ENCODE measurements around the gene NBAS.
A peak's percentile ranks its signal among the peaks of the same experiment; 100 is the strongest.

The NBAS gene

DNA sequence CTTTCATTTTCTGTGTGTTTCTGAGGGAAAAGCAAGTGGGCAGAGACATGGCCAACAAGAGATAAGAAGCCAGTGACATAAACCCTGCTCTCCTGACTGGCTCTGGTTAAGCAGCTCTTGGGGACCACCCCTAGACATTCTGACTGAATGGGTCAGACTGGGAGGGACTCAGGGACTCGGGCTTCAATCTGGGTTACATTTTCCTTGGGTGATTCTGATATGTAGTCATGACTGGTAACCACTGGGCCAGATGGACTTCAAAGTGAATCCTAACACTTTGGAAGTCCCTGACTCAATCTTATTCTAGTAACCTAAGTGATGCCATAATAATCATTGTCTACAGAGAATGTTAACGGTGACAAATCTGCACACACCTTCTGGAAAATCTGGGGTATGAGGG lies 397.8 kb downstream of the NBAS start:
- DNase-seq (ENCODE audit: low spot score): no peak

DNA sequence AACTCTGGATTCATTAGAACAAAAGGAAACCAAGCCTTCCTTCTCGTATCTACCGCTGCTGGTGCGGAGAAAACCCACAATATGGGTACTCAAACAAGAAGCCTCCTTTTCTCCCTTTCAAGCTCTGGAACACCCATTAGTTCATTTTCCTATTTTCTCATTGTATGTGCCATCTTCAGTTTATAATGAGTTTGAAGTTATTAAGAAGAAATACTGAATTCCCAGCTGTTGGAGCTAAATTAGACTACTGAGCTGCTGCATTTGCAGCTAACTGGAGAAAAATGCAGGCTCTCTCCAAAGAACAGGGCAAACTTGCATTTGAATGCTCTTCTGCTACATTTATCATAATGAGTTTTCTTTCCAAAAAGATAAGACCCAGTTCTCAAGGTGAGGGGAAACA lies 398.5 kb downstream of the NBAS start:
- DNase-seq (ENCODE audit: low spot score): no peak

DNA sequence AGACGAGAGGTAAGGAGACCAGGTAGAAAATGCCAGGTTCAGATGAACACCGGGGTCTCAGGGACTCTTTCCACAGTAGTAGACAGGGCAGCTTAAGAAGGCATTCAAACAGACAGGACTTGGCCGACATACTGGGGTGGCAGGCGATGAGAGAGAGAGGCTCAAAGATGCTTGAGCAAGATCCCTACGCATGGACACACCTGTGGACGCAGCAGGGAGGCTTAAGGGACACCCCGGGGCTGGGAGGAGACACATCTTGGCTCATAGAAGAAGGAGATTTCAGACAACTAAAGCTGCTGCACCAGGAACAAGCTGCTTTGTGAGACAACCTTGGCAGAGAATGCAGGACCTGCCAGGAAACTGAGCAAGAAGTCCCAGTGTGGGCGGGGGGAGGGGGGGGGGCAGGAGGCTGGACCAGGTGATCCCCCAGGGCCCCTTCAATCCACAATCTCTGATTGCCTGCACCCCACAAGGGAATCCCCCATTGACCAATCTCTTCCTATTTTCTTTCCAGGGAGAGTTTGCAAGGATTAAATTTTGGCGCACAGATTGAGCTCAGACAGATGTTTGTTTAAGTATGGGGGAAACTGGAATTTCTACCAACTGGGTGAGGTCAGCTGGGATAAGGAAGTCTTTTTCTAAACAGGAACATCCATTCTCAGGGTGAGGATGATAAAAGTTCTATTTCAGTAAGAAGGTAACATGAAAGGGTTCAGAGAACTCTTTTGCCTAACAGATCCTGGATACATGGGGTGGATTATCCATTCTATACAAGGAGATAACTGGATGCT lies 400.7 kb downstream of the NBAS start:
- no peak for DNase-seq (ENCODE audit: low spot score)

DNA sequence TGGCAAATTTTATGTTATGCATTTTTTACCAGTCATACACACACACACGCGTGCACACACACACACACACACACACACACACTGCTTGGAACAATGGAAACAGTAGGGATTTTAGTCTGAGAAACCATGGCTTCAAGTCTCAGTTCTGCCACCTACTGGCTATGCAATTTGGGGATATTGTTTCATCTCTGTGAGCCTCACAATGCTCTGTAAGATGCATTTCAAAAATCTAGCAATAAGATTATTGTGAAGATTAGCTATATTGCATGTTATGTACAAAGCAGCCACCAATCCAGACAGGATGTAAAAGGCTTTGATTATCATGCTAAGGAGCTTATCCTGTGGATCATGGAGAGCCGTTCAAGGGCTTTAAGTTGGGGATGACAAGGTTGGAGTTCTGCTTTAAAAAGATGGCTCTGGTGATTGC lies 401.4 kb downstream of the NBAS start:
- DNase-seq (ENCODE audit: low spot score): peak; percentile 20

DNA sequence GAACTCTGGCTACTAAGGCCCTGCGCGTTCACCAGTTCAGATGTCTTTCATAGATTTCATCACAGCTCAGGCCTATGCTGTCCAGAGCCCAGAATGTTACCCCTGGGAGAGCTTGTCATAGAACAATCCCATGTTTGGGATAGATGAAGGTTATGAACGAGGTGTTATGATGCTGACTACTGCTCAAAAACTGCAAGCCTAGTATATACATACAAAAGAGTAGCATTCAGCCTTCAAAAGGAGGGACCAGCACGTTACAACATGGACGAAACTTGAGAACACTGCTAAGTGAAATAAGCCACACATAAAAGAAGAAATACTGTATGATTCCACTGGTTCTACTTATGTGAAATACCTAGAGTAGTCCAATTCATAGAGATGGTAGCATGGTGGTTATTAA lies 401.9 kb downstream of the NBAS start:
- no peak for DNase-seq (ENCODE audit: low spot score)

DNA sequence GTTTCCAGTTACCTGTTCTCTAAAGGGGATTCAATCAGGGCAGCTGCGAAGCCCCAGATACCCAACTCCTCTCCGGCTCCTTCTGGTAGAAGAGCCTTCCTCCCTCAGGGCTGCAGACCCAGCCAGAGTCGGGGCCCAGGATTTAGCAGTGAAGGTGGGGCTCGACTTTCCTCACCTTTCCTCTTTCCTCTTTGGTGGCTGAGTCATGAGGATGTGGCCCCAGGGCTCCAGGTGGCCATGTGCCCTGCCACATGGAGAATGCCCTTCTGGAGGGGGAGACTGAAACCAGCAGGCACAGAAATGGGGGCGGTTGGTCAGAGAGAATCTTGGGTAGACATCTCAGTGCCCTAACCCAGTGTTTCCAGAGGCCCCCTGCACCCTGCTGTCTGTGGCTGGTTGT lies 402.6 kb downstream of the NBAS start:
- DNase-seq (ENCODE audit: low spot score): no peak

DNA sequence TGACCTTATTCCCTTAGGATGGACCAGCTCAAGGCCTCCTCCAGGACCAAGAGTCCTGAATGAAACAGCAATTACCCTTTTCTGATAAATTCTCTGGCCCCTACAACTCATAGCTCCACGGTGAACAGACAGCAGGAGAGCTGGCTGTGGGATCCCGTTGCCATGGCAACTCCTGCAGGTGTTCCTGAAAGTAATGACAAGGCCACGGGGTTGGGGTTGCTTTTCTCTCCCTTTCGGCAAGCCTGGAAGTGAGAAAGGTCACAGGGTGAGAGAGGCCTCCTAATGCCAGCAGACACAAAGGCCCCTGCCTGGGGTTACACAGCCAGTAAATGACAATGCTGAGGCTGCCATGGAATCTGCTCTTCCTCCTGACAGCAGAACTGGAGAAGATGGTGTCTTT lies 403.0 kb downstream of the NBAS start:
- no peak for DNase-seq (ENCODE audit: low spot score)

DNA sequence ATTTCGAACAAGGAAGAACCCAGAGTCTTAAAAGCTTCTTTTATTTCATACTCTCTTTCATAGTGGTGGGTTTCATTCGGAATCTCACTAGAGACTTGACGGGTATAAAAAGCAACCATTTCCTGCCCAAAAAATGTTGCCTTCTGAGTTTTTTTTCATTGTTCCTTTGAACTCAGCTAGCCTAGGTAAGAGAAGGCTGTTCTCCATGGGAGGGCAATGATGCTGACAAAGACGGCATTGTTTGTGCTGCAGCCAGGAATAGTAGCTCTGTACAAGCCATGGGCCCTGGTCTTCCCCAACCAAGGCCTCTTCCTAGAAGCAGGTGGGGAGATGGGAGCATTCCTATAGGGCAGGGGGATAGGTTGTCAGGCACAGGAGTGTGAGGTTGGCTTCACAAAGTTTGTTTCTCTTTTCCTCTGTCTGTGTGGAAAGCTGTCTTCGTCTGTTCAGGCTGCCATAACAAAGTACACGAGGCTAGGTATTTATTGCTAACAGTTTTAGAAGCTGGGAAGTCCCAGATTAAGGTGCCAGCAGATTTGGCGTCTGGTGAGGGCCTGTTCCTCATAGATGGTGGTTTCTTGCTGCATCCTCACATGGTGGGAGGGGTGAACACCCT lies 405.1 kb downstream of the NBAS start:
- DNase-seq (ENCODE audit: low spot score): no peak

DNA sequence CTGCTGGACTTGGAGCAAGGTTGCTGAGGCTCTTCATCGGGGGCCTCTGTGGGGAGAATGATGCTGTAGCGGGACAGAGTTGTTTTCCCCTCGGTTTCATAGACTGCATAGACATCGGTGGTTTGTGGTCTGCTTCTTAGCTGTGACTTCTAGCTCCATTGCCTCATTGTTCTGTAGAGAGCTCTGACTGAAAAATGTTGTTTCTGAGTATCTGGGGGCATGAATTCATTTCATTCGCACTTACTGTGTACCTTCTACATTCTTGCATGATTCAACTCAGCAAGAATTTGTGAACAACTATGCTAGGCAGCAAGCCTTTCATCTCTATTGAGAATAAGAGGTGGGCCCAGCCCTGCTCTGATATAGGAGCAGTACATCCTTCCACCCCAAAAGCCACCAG lies 406.8 kb downstream of the NBAS start:
- no peak for DNase-seq (ENCODE audit: low spot score)

DNA sequence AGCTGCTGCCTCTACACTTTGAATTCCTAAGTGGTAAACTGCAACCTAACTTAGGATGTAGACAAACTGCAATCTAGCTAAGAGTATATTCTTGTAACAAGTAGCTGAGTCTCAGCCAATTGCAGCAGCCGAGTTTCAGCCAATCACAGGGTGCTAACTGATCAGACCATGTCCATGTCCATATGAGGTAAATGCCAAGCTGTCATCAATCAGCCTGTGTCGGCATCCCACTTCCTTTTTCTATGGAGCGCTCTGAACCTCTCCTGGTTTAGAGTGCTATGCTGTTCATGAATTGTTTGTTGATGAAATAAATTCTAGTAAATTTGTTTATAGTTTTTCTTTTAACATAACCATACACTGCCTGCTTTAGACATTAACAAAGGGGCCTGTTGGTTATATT lies 408.8 kb downstream of the NBAS start:
- no peak for DNase-seq (ENCODE audit: low spot score)

DNA sequence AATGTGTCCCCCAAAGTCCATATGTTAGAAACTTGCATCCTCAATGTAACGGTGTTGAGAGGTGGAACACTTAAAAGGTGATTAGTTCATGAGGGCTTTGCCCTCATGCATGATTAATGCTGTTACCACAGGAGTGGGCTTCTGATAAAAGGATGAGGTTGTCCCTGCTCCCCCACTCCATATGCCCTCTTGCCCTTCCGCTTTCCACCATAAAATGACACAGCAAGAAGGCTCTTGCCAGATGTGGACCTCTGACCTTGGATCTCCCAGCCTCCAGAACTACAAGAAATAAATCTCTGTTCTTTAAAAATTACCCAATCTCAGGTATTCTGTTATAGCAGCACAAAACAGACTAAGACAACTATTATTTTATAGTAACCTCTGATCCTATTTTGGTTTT lies 412.1 kb downstream of the NBAS start:
- no peak for DNase-seq (ENCODE audit: low spot score)

DNA sequence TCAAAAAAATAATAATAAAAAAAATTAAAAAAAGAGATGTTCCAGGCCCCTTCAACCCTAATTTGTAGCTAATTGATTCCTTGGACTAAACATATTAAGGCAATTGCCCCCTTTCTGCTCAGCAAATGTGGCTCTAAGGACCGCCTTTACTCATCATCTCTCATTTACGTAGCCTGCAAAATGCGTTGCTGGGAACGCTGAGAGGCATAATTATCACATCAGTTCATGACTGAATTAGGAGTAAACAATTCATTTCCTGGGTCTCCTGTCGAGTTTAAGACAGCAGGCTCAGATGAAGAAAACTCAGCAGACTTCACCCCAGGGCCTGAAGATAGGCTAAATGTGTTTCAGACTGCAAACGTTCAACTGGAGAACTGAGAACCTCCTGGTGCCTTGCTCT lies 413.5 kb downstream of the NBAS start:
- no peak for DNase-seq (ENCODE audit: low spot score)

DNA sequence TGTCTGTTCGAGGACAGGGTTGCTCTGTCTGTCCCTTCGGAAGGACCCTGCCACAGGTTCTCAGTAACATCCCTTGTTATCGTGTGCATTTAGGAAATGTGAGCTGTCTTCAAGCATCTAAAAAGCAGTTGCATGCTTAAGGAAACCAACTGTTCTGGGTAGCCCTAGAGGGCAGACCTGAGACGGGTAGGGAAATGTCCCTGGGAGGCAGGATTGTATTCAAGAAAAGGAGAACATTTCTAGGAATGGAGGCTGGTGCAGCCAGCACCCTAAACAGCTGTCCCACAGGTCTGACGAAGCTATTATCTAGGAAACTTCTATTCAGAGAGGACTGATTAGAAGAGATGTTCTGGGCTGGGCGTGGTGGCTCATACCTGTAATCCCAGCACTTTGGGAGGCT lies 414.2 kb downstream of the NBAS start:
- DNase-seq (ENCODE audit: low spot score): no peak

DNA sequence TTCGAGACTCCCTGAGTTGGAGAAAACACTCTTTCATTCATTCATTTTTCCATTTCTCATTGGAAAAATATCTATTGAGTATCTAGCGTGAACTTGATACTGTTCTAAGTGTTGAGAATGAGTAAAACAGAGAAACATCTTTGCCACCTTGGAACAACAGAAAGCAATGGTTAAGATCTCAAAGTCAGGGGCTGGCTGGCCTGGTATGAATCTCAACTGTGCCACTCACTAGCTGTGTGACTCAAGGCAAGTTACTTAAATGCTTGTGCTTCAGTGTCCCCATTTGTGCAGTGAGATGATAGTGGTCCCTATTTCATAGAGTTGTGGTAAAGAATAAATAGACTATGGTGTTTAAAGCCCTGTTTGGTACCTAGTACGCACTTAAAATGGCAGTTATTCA lies 415.2 kb downstream of the NBAS start:
- no peak for DNase-seq (ENCODE audit: low spot score)

DNA sequence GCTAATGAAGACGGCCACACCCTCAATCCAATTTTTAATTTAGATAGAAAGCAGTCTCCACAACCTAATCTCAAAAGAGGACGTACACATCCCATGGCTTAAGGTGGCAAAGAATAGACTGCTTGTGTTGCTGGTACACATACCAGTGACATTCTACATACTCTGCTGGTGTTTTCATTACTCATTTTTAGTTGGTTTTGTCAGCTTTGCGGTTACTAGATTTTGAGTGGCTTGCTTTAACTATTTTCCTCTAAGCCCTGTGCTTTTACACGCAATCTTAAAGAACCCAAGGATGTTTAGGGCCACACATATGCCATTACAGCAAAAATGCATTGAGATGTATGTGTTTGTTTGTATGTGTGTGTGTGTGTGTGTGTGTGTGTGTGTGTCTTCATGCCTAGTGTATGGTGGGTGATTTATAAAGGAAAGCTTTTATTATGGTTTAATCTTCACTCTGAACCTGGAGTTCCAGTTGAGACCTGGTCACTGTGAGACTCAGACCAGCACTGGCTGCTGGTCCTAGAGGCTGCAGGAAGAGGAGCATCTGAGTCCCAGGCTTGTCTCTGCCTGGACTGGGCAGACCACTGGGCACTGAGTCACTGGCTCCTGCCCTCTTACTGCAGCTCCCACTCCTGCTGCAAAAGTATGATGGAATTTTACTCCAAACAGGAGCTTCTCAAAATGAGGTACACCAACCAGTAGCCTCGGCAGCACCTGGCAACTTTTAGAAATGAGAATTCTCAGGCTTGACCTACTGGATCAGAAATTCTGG lies 415.9 kb downstream of the NBAS start:
- DNase-seq (ENCODE audit: low spot score): no peak

DNA sequence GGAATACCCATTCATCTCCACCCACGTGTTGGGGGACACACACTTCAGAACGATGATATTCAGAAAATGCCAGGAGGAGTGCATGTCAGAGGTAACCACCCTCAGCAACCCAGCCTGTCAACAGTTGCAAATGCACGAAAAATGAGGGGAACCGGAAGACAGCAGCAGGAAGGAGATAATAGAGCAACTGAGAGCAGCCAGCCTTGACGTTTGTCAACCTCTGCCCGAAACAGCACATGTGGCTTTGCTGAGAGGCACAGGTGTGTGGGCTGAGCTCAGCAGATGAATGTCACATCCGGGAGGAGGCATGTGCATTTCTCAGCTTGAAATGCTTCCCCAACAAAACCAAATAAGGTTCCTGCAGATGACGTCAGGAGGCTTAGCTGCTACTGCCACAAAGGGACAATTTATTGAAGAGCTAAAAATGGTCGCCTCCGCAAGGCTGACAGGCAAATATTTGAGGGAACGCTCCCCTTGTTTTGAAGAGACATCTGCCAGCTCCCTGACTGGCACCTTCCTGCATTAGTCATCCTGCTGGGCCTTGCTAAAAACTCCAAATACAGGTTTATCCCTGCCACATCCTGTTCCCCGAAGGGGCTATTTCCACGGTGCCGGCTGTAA lies 419.0 kb downstream of the NBAS start:
- DNase-seq (ENCODE audit: low spot score): no peak

DNA sequence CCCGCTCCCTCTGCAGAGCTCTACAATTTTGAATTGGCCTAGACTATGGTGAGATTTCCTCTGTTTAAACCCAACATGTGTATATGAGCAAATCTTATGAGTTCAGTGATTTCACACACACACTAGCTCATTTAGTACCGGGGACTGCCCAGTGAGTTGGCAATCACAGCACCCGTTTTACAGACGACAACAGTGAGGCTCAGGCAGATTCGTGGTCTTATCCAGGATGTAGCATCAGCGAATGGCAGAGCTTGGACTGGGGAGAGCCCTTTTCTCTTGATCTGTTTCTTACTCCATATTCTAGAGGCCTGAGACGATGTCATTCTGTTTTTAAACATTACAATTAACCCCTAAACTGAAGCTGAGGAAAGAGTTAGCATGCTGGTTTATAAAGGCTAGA lies 419.9 kb downstream of the NBAS start:
- no peak for DNase-seq (ENCODE audit: low spot score)

DNA sequence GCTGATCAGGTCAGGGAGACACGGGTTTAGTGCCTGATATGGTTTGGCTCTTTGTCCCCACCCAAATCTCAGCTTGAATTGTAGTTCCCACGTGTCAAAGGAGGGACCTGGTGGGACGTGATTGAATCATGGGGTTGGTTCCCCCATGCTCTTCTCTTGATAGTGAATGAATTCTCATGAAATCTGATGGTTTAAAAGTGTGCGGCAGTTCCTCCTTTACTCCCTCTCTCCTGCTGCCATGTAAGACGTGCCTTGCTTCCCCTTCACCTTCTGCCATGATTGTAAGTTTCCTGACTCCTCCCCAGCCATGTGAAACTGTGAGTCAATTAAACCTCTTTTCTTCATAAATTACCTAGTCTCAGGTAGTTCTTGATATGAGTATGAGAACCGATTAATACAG lies 424.5 kb downstream of the NBAS start:
- DNase-seq (ENCODE audit: low spot score): no peak

DNA sequence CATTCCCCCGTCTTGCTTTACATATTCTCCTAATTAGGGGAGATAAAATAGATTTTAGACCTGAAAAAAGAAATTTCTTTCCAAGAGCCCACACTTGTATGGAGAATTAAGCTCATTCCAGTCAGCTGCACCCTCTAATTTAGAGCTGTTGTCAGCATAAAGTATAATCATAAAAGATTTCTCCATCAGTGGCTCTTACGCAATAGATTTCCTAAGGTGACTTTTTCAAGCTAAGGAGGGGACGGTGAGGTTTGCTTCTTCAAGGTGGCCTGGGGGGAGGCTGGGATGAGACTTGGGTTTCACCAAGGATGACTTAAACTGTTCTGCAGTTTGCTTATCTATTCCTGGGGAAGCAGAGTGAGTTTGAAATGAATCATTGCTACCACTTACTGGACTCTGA lies 426.2 kb downstream of the NBAS start:
- DNase-seq (ENCODE audit: low spot score): no peak

DNA sequence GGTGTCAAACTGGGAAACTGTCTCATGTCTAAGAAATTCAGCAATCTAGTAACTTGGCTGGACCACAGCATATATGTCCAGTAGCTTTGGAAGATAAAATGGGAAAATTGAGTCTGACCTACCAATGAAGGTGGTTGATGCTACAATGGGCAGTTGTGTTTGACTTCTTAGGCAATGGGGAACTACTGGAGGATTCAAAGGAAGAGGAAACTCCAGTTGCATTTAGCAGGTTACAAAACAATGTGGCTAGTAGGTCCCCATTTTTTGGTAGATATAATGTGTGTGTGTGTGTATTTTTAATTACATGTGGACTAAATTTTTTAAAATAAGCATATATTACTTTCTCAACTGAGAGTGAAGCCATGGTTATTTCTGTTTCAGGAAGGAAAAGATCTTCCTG lies 427.7 kb downstream of the NBAS start:
- DNase-seq (ENCODE audit: low spot score): no peak

DNA sequence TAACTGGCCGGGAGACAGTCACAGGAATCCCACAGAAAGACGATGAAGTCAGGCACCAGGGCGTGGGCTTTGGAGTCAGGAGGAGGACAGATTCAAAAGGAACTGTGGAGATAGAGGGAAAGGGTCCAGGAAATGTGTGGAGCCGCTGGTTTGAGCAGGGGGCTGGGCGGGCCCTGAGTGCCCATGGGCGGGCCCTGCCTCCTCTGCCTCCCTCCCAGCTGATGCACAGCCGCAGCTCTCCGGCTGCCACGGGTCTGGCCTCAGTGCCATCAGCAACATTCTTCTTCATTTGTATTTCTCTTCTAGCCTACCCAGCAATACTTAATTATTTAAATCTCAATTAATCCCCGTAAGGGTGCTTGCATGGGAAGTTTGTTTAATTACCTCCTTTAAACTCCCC lies 432.3 kb downstream of the NBAS start:
- no peak for DNase-seq (ENCODE audit: low spot score)

DNA sequence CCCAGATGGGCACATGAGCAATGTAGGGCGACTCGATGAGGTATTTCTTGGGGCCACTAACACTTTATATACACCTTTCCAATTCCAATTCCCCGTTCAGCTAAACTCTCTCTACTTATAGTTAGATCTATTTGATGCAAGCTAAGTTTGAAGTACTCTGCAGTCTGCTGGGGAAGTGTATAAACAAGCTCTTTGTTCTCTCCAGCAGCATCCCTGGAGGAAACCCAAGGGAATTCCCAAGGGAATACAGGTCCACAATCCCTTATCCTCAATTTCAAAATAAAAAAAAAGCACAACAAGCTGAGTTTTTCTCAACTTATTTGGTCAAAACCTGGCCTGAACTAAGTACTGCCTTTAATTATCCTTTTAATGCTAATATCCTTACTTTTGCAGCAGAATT lies 433.3 kb downstream of the NBAS start:
- DNase-seq (ENCODE audit: low spot score): no peak

DNA sequence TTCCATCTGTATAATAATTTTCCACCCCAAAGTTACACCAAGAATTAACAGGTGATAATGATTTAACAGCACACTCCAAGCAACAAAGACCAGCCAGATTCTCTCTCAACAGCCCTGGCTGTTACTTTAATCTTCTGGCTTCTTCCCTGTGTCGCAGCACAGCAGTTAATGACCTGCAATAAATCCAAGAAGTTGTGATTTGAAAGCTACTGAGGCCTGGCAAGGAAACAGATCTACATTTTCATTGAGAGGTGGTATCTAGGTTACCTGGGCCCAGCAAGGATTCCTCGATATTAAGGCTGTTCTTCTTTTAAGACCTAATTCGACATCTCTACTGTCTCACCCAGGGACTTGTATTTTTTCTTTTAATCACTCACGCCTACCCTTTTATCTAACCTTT lies 433.8 kb downstream of the NBAS start:
- DNase-seq (ENCODE audit: low spot score): no peak
